ENCODE results near the gene AJM1.
"Not testable (repeated sequence)": the region's sequence is repeated elsewhere in the genome, so short reads cannot be mapped to it uniquely, and the experiment has no call there.

Gene AJM1

GRCh38 chr9:136829412-136829811 lies 12.9 kb upstream of the AJM1 start:
- Histone ChIP-seq H3K36me3 (replicated peaks) (peaks cover 72% of the 10 kb centered on the region), H3K27me3 (replicated peaks) (no peaks in the 10 kb centered on the region), H3K27ac (no peak overlapping the region), H3K4me3 (ENCODE audit: low read depth, low read length) (no peak overlapping the region)
- no peak for TF ChIP-seq CTCF (IDR thresholded peaks at IDR 0.05; ENCODE audit: low read depth, low read length, missing control alignments)
- no peak for DNase-seq
- in situ Hi-C loops (cut with HindIII; ENCODE audit: low pct_ligation_motif_present, low sequenced_read_pairs) = no loop called here

GRCh38 chr9:136829981-136830885 lies 12.0 kb upstream of the AJM1 start:
- peaks cover 65% of the 10 kb centered on the region for H3K36me3 ChIP-seq (replicated peaks)

GRCh38 chr9:136831002-136831719 lies 11.1 kb upstream of the AJM1 start:
- DNase-seq = no peak
- Histone ChIP-seq H3K36me3 (replicated peaks) (peaks cover 58% of the 10 kb centered on the region), H3K27ac (no peak overlapping the region), H3K4me3 (ENCODE audit: low read depth, low read length) (no peak overlapping the region), H3K27me3 (replicated peaks) (no peaks in the 10 kb centered on the region)
- no peak for TF ChIP-seq CTCF (IDR thresholded peaks at IDR 0.05; ENCODE audit: low read depth, low read length, missing control alignments)
- in situ Hi-C loops (cut with HindIII; ENCODE audit: low pct_ligation_motif_present, low sequenced_read_pairs) = no loop called here

More at GRCh38 chr9:136829981-136830885, 12.0 kb upstream of the AJM1 start:
- no peak for TF ChIP-seq CTCF (IDR thresholded peaks at IDR 0.05; ENCODE audit: low read depth, low read length, missing control alignments)
- in situ Hi-C loops (cut with HindIII; ENCODE audit: low pct_ligation_motif_present, low sequenced_read_pairs) = no loop called here
- Histone ChIP-seq H3K4me3 (ENCODE audit: low read depth, low read length) (no peak overlapping the region), H3K27me3 (replicated peaks) (no peaks in the 10 kb centered on the region), H3K27ac (no peak overlapping the region)
- DNase-seq = no peak

GRCh38 chr9:136831720-136832104 lies 10.6 kb upstream of the AJM1 start:
- in situ Hi-C loops (cut with HindIII; ENCODE audit: low pct_ligation_motif_present, low sequenced_read_pairs) = no loop called here
- H3K36me3 ChIP-seq (replicated peaks) = peaks cover 54% of the 10 kb centered on the region
- no peak overlapping the region for H3K27ac ChIP-seq
- no peak overlapping the region for H3K4me3 ChIP-seq (ENCODE audit: low read depth, low read length)
- no peaks in the 10 kb centered on the region for H3K27me3 ChIP-seq (replicated peaks)
- no peak for DNase-seq
- no peak for TF ChIP-seq CTCF (IDR thresholded peaks at IDR 0.05; ENCODE audit: low read depth, low read length, missing control alignments)

GRCh38 chr9:136832581-136832980 lies 9.7 kb upstream of the AJM1 start:
- H3K27ac ChIP-seq = no peak overlapping the region
- no peak overlapping the region for H3K4me3 ChIP-seq (ENCODE audit: low read depth, low read length)
- H3K36me3 ChIP-seq (replicated peaks) = peaks cover 49% of the 10 kb centered on the region
- in situ Hi-C loops (cut with HindIII; ENCODE audit: low pct_ligation_motif_present, low sequenced_read_pairs) = no loop called here
- no peak for DNase-seq
- no peaks in the 10 kb centered on the region for H3K27me3 ChIP-seq (replicated peaks)
- no peak for TF ChIP-seq CTCF (IDR thresholded peaks at IDR 0.05; ENCODE audit: low read depth, low read length, missing control alignments)

GRCh38 chr9:136833381-136834048 lies 8.8 kb upstream of the AJM1 start:
- H3K27me3 ChIP-seq (replicated peaks); H3K4me3 ChIP-seq (ENCODE audit: low read depth, low read length); DNase-seq; H3K27ac ChIP-seq; in situ Hi-C loops (cut with HindIII; ENCODE audit: low pct_ligation_motif_present, low sequenced_read_pairs): not testable (repeated sequence)
- peaks cover 41% of the 10 kb centered on the region for H3K36me3 ChIP-seq (replicated peaks)
